ENCODE results near the gene FOXN3. TPM values are rescaled to one million over a fixed set of nuclear protein-coding genes. Genes with fewer than 3 reads are reported as not detected.

The FOXN3 gene
- polyA plus RNA-seq, 1 donor from 2014 or later, result 10.3 TPM

GRCh38 chr14:89141862-89142261, 275.2 kb downstream of the FOXN3 start:
- no peak for TF ChIP-seq TAF1 (IDR thresholded peaks at IDR 0.05; ENCODE audit: low read depth)
- TF ChIP-seq EP300 (conservative IDR thresholded peaks at IDR 0.05; ENCODE audit: poor library complexity, severe bottlenecking), result no peak
- no peak for TF ChIP-seq MXI1 (conservative IDR thresholded peaks at IDR 0.05; ENCODE audit: poor library complexity, severe bottlenecking)
- no peak for TF ChIP-seq RAD21 (conservative IDR thresholded peaks at IDR 0.05)
- no peak for TF ChIP-seq POLR2AphosphoS5 (IDR thresholded peaks at IDR 0.05)
- no peak overlapping the region for H3K4me2 ChIP-seq (ENCODE audit: low read length)
- no peaks in the 10 kb centered on the region for H3F3A ChIP-seq (ENCODE audit: insufficient read depth, low read length, poor library complexity, severe bottlenecking)
- H3K27me3 ChIP-seq (ENCODE audit: insufficient read depth, low read depth, low read length), result no peaks in the 10 kb centered on the region
- no peaks in the 10 kb centered on the region for H3K36me3 ChIP-seq (ENCODE audit: insufficient read depth, low read length)
- H3K4me3 ChIP-seq (ENCODE audit: low read length), result no peak overlapping the region
- no peak overlapping the region for H3K9ac ChIP-seq (ENCODE audit: low read length)
- H4K20me1 ChIP-seq (ENCODE audit: insufficient read depth), result no peaks in the 10 kb centered on the region
- no peaks in the 10 kb centered on the region for H3K9me2 ChIP-seq (ENCODE audit: insufficient read depth, low read length)
- no peaks in the 10 kb centered on the region for H3K9me3 ChIP-seq (ENCODE audit: low read length)
- H2AFZ ChIP-seq (ENCODE audit: low read depth, low read length), result no peak overlapping the region
- H3K27ac ChIP-seq (ENCODE audit: low read length), result no peak overlapping the region
- no peaks in the 10 kb centered on the region for H3K79me2 ChIP-seq (replicated peaks; ENCODE audit: insufficient read depth, low read length)

GRCh38 chr14:89140326-89140725, 276.7 kb downstream of the FOXN3 start:
- Histone ChIP-seq H3K9ac (ENCODE audit: low read length) (no peak overlapping the region), H3K9me2 (ENCODE audit: insufficient read depth, low read length) (no peaks in the 10 kb centered on the region), H3K27me3 (ENCODE audit: insufficient read depth, low read depth, low read length) (no peaks in the 10 kb centered on the region), H2AFZ (ENCODE audit: low read depth, low read length) (no peak overlapping the region), H3K27ac (ENCODE audit: low read length) (no peak overlapping the region), H3K36me3 (ENCODE audit: insufficient read depth, low read length) (no peaks in the 10 kb centered on the region), H4K20me1 (ENCODE audit: insufficient read depth) (no peaks in the 10 kb centered on the region), H3K4me2 (ENCODE audit: low read length) (no peak overlapping the region), H3K79me2 (replicated peaks; ENCODE audit: insufficient read depth, low read length) (no peaks in the 10 kb centered on the region), H3K4me3 (ENCODE audit: low read length) (no peak overlapping the region), H3K9me3 (ENCODE audit: low read length) (no peaks in the 10 kb centered on the region), H3F3A (ENCODE audit: insufficient read depth, low read length, poor library complexity, severe bottlenecking) (no peaks in the 10 kb centered on the region)
- TF ChIP-seq EP300 (conservative IDR thresholded peaks at IDR 0.05; ENCODE audit: poor library complexity, severe bottlenecking) (no peak), SMC3 (conservative IDR thresholded peaks at IDR 0.05; ENCODE audit: poor library complexity) (no peak), MXI1 (conservative IDR thresholded peaks at IDR 0.05; ENCODE audit: poor library complexity, severe bottlenecking) (no peak), POLR2AphosphoS5 (IDR thresholded peaks at IDR 0.05) (no peak), TAF1 (IDR thresholded peaks at IDR 0.05; ENCODE audit: low read depth) (no peak), EZH2 (IDR thresholded peaks at IDR 0.05; ENCODE audit: borderline replicate concordance, insufficient read depth, low read length, poor library complexity, severe bottlenecking) (no peak), CTCF (IDR thresholded peaks at IDR 0.05; ENCODE audit: poor library complexity, severe bottlenecking) (no peak), RAD21 (conservative IDR thresholded peaks at IDR 0.05) (no peak)
- TF ChIP-seq, protein P1, sequence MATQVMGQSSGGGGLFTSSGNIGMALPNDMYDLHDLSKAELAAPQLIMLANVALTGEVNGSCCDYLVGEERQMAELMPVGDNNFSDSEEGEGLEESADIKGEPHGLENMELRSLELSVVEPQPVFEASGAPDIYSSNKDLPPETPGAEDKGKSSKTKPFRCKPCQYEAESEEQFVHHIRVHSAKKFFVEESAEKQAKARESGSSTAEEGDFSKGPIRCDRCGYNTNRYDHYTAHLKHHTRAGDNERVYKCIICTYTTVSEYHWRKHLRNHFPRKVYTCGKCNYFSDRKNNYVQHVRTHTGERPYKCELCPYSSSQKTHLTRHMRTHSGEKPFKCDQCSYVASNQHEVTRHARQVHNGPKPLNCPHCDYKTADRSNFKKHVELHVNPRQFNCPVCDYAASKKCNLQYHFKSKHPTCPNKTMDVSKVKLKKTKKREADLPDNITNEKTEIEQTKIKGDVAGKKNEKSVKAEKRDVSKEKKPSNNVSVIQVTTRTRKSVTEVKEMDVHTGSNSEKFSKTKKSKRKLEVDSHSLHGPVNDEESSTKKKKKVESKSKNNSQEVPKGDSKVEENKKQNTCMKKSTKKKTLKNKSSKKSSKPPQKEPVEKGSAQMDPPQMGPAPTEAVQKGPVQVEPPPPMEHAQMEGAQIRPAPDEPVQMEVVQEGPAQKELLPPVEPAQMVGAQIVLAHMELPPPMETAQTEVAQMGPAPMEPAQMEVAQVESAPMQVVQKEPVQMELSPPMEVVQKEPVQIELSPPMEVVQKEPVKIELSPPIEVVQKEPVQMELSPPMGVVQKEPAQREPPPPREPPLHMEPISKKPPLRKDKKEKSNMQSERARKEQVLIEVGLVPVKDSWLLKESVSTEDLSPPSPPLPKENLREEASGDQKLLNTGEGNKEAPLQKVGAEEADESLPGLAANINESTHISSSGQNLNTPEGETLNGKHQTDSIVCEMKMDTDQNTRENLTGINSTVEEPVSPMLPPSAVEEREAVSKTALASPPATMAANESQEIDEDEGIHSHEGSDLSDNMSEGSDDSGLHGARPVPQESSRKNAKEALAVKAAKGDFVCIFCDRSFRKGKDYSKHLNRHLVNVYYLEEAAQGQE (IDR thresholded peaks at IDR 0.05; ENCODE audit: borderline replicate concordance), result no peak

Measured in neural cell (in vitro differentiated cells).